ENCODE results near the gene NPRL2. TPM values are rescaled to one million over a fixed set of nuclear protein-coding genes. Genes with fewer than 3 reads are reported as not detected.

Gene NPRL2
- total RNA-seq, 1 experiment from 2014 or later: 21.0 TPM

GRCh38 chr3:50371133-50371685, 20.6 kb upstream of the NPRL2 start:
- H3K27me3 Mint-ChIP-seq (ENCODE audit: unreplicated experiment): peaks cover 68% of the 10 kb centered on the region
- no peak for TF ChIP-seq CTCF (IDR thresholded peaks at IDR 0.05; ENCODE audit: unreplicated experiment)

GRCh38 chr3:50370594-50370993, 20.0 kb upstream of the NPRL2 start:
- Mint-ChIP-seq H3K9me3 (ENCODE audit: low read depth, unreplicated experiment) (no peaks in the 10 kb centered on the region), H3K27ac (ENCODE audit: unreplicated experiment) (no peak overlapping the region), H3K4me3 (ENCODE audit: low read depth, unreplicated experiment) (no peak overlapping the region), H3K4me1 (ENCODE audit: low read depth, unreplicated experiment) (no peaks in the 10 kb centered on the region), H3K36me3 (ENCODE audit: insufficient read depth, unreplicated experiment) (peaks cover 6% of the 10 kb centered on the region), H3K27me3 (ENCODE audit: unreplicated experiment) (peaks cover 63% of the 10 kb centered on the region)
- no peak for TF ChIP-seq CTCF (IDR thresholded peaks at IDR 0.05; ENCODE audit: unreplicated experiment)
- peak; percentile 27 for DNase-seq
- intact Hi-C loops (cut with micrococcal nuclease; ENCODE audit: unreplicated experiment): loop anchor here (1.0 to 10.0 kb wide), 2 partner anchors 54 to 172 kb away; no protein-coding TSS in a partner anchor
- CTCF ChIA-PET: interaction anchor here (0.6 to 1.2 kb wide), 6 partner anchors 10 to 179 kb away, joined by 3 to 18 read pairs (median 3); no protein-coding TSS in a partner anchor
- BruUV-seq (replicated peaks): no TSS peak

More at GRCh38 chr3:50371133-50371685, 20.6 kb upstream of the NPRL2 start:
- Mint-ChIP-seq H3K9me3 (ENCODE audit: low read depth, unreplicated experiment) (no peaks in the 10 kb centered on the region), H3K27ac (ENCODE audit: unreplicated experiment) (no peak overlapping the region), H3K4me3 (ENCODE audit: low read depth, unreplicated experiment) (no peak overlapping the region), H3K4me1 (ENCODE audit: low read depth, unreplicated experiment) (no peaks in the 10 kb centered on the region), H3K36me3 (ENCODE audit: insufficient read depth, unreplicated experiment) (peaks cover 4% of the 10 kb centered on the region)
- CTCF ChIA-PET: interaction anchor here (0.6 to 1.2 kb wide), 6 partner anchors 10 to 178 kb away, joined by 3 to 18 read pairs (median 3); no protein-coding TSS in a partner anchor
- intact Hi-C loops (cut with micrococcal nuclease; ENCODE audit: unreplicated experiment): loop anchor here (10.0 kb wide), 1 partner anchor 54 kb away; no protein-coding TSS in a partner anchor
- no TSS peak for BruUV-seq (replicated peaks)
- no peak for DNase-seq

GRCh38 chr3:50369012-50369670, 18.6 kb upstream of the NPRL2 start:
- Mint-ChIP-seq H3K9me3 (ENCODE audit: low read depth, unreplicated experiment) (no peaks in the 10 kb centered on the region), H3K36me3 (ENCODE audit: insufficient read depth, unreplicated experiment) (peaks cover 13% of the 10 kb centered on the region), H3K4me1 (ENCODE audit: low read depth, unreplicated experiment) (no peaks in the 10 kb centered on the region), H3K4me3 (ENCODE audit: low read depth, unreplicated experiment) (no peak overlapping the region), H3K27me3 (ENCODE audit: unreplicated experiment) (peaks cover 63% of the 10 kb centered on the region), H3K27ac (ENCODE audit: unreplicated experiment) (no peak overlapping the region)
- intact Hi-C loops (cut with micrococcal nuclease; ENCODE audit: unreplicated experiment): no loop called here
- CTCF ChIA-PET: interaction anchor here (1.2 kb wide), 1 partner anchor 21 kb away, joined by 3 read pairs; no protein-coding TSS in a partner anchor
- TF ChIP-seq CTCF (IDR thresholded peaks at IDR 0.05; ENCODE audit: unreplicated experiment): no peak
- DNase-seq: no peak
- BruUV-seq (replicated peaks): no TSS peak

GRCh38 chr3:50365842-50366220, 15.3 kb upstream of the NPRL2 start:
- Mint-ChIP-seq H3K9me3 (ENCODE audit: low read depth, unreplicated experiment) (no peaks in the 10 kb centered on the region), H3K27me3 (ENCODE audit: unreplicated experiment) (peaks cover 44% of the 10 kb centered on the region), H3K4me3 (ENCODE audit: low read depth, unreplicated experiment) (peak overlapping the region; percentile 64), H3K4me1 (ENCODE audit: low read depth, unreplicated experiment) (no peaks in the 10 kb centered on the region), H3K27ac (ENCODE audit: unreplicated experiment) (no peak overlapping the region), H3K36me3 (ENCODE audit: insufficient read depth, unreplicated experiment) (peaks cover 13% of the 10 kb centered on the region)
- intact Hi-C loops (cut with micrococcal nuclease; ENCODE audit: unreplicated experiment): no loop called here
- no peak for TF ChIP-seq CTCF (IDR thresholded peaks at IDR 0.05; ENCODE audit: unreplicated experiment)
- CTCF ChIA-PET: no interaction called here
- BruUV-seq (replicated peaks): no TSS peak
- DNase-seq: no peak
